HG02981 (cell line): Measurements from ENCODE around the gene BAZ1A.

ENCODE experiments used
- ATAC-seq: cut with Tn5 transposase; IDR thresholded peaks from one replicate; pipeline ENCODE4 v1.9.1; 2021; ENCODE audit warnings: mild to moderate bottlenecking, moderate library complexity; ENCODE audit not compliant: unreplicated experiment

The BAZ1A gene

GRCh38 chr14:34733245-34733644 lies 141.9 kb downstream of the BAZ1A start:
- ATAC-seq: no peak

- no peak for ATAC-seq
Measured at GRCh38 chr14:34732802-34733201, 142.4 kb downstream of the BAZ1A start.

- no peak for ATAC-seq
Measured at GRCh38 chr14:34723867-34724266, 151.3 kb downstream of the BAZ1A start.

DNA sequence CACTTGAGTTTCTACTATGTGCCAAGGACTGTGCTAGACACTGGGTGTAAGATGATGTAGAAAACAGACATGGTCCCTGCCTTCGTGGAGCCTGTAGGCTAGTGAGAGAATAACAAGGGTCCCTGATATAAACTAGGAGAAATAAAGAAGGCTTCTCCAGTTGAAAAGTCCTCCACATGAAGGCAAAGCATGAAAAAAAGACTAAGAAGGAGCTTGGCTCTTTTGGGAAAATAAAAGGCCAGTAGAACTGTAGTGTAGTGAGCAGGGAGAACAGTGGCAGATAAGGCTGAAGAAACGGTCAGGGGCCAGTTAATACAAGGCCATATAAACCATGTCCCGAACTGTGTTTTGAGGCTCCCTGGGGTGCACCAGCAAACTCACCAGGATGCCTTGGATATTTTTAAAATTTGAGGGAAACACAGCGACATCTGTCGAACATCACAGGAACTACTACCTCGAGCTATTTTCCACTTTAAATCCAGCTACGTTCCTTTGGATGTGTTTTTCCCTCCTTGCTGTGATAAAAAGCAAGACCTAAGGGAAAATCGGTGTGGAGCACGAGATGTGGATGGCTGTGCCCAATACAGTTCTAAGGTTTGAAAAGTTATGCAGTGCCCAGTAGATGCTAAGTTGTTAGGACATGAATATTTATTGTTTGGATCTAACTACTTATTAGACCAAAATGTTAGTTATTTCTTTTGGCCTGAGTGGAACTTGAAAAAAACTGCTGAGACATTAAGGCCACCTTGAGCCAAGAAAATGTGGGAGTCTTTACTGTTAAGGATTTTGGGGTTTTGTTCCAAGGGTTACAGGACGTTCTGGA lies 152.2 kb downstream of the BAZ1A start:
- ATAC-seq: no peak

DNA sequence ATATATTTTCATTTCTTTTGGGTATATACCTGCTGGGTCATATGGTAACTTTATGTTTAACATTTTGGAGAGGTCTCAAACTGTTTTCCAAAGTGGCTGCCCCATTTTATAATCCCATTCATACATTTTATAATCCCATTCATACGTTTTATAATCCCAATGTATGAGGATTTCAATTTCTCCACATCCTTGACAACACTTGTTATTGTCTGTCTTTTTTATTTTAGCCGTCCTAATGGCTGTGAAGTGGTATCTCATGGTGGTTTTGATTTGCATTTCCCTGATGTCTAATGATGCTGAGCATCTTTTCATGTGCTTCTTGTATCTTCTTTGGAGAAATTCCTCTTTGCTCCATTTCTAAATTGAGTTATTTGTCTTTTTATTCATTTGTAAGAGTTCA lies 154.0 kb downstream of the BAZ1A start:
- no peak for ATAC-seq

DNA sequence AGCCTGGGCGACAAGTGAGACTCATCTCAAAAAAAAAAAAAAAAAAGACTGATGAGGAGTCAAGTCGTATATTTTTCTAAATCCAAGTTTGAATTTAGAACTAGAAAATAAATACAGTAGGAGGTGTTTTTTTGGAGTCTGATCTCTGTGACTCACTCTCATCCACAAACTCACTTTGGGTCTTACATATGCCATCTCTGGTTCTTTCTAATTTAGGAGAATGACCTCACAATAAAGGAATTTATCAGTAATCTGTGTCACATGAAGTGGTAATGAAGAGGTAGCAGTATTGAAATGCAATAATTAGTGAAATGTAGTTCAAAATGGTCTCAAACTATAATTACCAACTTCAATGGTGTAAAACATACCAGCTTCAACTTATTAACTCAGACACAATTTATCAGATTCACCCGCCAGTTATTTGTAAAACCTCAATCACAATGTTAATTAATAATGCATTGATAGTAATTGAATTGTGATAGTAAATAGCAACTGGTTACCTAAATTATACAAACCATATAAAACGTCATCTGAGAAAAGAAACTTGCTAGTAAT lies 156.3 kb downstream of the BAZ1A start:
- no peak for ATAC-seq

DNA sequence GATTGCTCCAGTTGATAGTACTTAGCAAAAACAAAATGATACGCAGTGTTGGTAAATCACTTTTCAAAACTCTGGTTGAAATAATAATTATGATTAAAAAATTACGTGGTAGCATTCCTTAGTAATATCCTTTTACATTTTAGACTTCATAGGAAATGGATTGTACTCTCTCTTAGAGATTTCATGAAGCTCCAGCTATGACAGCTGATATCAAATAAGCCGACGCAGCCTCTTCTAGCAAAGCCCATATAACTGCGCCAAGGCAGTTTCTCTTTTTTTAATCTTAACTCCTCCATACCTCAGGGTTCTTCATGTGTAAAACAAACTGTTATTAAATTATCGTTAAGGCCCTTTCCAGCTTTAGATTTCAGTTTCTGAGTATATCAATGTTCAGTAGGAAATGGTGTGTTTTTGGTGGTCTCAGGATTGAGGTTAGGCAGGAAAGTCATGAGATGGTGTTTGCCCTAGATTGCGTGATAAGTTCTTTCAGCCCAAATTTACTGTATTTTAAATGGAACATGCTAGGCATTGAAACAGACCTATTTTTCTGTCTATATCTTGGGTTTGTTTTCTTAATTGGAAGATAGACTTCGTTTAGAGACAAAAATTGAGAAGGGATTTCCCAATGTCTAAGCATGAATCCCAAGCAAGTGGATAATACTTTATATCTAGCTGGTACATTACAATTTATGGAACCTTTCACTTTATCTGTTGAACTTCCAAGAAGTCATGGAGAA lies 159.9 kb downstream of the BAZ1A start:
- no peak for ATAC-seq

DNA sequence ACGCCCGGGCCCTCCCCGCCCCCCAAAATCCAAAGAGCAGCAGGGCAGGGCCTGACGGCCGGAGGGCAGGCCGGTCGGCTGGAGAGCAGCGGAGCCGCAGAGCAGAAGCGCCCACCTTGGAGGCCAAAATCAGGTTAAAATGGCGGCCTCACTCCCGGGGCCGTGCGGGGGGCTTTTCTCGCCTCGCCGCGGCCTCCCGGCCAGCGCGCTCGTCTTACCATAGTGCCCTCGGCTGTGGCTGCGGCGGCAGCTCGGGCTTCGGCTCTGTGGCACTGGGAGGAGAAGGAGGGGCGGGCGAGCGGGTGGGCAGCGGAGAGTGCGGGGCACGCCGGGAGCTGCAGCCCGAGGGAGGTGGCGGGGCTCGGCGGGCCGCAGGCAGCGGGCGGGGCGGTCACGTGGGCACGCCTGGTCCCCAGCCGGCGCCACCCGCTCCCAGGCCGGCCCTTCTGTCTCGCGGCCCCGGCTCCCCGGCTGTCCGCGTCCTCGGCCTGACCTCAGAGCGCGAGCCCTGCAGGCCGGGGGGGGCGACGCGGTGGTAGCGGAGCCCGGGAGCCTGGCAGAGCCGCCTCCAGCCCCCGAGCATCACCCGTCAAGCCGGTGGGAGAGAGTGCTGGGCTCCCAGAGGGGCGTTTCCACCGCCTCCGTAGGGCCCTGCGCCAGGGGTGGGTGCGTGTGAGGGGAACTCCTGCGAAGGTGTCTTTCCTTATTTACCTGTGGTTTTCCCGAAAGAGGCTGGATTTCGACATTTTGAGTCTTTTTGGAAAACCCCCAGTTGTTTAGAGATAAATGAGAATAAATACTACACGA lies 160.6 kb downstream of the BAZ1A start, which contains the start of gene CFL2:
CFL2 (minus strand) TSS at position 274 of the 807 bp plus-strand sequence; CDS start at position 221, 53 bp downstream.
- peak; percentile 77 for ATAC-seq

- peak; percentile 12 for ATAC-seq
Measured at GRCh38 chr14:34713681-34714319, 161.4 kb downstream of the BAZ1A start.

DNA sequence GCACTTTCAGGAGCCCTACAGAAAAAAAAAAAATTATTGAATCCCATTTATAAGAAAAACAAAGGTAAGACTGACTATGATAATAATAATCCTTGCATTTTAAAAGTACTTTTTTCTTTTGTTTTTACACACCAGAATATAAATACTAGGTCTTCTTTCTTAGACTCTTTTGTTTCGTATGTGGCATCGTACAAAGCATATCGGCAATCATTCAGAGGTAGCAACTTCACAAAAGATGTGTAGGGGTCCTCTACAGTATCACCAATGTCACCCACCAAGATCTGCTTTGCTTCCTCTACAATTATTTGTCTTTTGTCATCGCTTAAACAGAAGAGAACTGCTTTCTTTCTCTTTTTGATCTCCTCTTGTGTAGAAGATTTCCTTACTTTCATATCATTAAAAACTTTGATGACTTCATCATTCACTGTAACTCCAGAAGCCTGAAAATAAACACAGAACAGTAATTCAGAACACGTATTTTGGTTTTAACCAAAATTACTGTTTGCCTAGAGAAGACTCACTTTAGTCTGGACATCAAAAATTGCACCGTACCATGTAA lies 162.0 kb downstream of the BAZ1A start:
- ATAC-seq: no peak

- no peak for ATAC-seq
Measured at GRCh38 chr14:34711796-34712712, 163.1 kb downstream of the BAZ1A start.

DNA sequence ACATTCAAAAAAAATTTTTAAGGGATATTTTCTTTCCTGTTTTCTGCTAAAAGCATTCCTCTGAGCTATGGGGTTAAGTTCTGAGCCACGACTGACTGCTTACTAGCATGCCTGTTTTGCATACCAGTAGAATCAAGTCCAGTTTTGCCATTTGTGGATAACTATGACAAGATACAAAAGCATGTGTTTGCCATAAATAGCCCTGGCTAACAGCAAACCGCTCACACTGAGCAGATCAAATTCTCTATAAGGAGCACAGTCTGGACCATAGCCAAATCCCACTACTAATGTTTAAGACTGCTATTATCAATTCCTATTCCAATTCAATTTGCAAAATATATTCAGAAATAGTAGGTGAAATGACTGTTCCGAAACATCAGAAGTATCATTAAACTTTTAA lies 164.0 kb downstream of the BAZ1A start:
- ATAC-seq: peak; percentile 38

GRCh38 chr14:34710744-34711143 lies 164.4 kb downstream of the BAZ1A start:
- no peak for ATAC-seq

DNA sequence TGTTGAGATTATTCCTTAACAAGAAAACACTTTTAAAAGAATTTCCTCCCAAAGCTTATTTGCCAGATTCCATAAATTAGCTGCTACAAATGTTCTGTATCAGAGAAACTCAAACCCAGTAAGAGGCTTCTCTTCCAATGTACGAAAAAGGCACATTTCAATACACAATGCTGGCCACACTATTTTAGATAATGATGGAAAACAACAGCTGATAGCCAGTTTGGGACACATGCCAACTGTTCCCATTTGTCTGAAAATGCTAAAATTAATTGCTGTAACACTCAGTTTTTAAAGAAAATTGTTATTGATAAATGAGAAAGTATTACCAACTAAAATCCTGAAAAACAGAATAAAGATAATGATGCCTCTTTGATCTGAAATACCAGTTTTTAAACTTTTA lies 165.2 kb downstream of the BAZ1A start:
- ATAC-seq: no peak

GRCh38 chr14:34707722-34708121 lies 167.4 kb downstream of the BAZ1A start:
- no peak for ATAC-seq
